ENCODE results near the gene KIF2C. TPM values are rescaled to one million over a fixed set of nuclear protein-coding genes. Genes with fewer than 3 reads are reported as not detected.

The KIF2C gene
- total and polyA plus RNA-seq, 2 donors (not counting 1 experiment from before 2014, with no cell fraction given), result 0.25 to 0.69 TPM

- ChIA-PET CTCF (interaction anchor here (1.7 to 3.9 kb wide), 5 partner anchors 8 to 496 kb away, joined by 6 to 40 read pairs (median 8); partner anchors contain the start of gene PLK3), POLR2A (interaction anchor here (0.6 to 4.3 kb wide), 6 partner anchors 7 to 496 kb away, joined by 3 to 59 read pairs (median 12); partner anchors contain the start of gene PLK3)
- DNase-seq (peak; percentile 87), ATAC-seq (ENCODE audit: low read depth) (peak; percentile 58)
- H4K20me1 ChIP-seq (ENCODE audit: control insufficient read depth, insufficient read depth, low read length, poor library complexity, severe bottlenecking), result no peaks in the 10 kb centered on the region
- Mint-ChIP-seq H3K9me3 (ENCODE audit: insufficient read depth) (no peaks in the 10 kb centered on the region), H3K4me1 (peaks cover 66% of the 10 kb centered on the region), H3K27me3 (no peaks in the 10 kb centered on the region), H3K4me3 (peak overlapping the region; percentile 66), H3K27ac (peak overlapping the region; percentile 99)
- H3K79me2 ChIP-seq (ENCODE audit: control insufficient read depth, insufficient read depth, low read length), result no peaks in the 10 kb centered on the region
- H3K4me3 ChIP-seq (ENCODE audit: control extremely low read depth in 1 of 5, extremely low read depth in 1 of 5, insufficient read depth in 1 of 5, low read depth in 2 of 5, low read length in 4 of 5), result peak overlapping the region in 1 of 5 experiments; percentile 10
- peak overlapping the region; percentile 30 for H2AFZ ChIP-seq (ENCODE audit: insufficient read depth, low read depth, low read length, poor library complexity, severe bottlenecking)
- H3K36me3 ChIP-seq (replicated peaks in 1 of 2; ENCODE audit: control extremely low read depth in 1 of 2, control insufficient read depth in 1 of 2, extremely low read depth in 1 of 2, insufficient read depth in 2 of 2, low read length in 1 of 2), result peaks cover 0 to 20% of the 10 kb centered on the region in 2 experiments
- H3K27me3 ChIP-seq (replicated peaks in 1 of 4; ENCODE audit: control extremely low read depth in 1 of 4, control insufficient read depth in 3 of 4, insufficient read depth in 4 of 4, low read length in 3 of 4), result no peaks in the 10 kb centered on the region
- H3K9me3 ChIP-seq (ENCODE audit: control extremely low read depth in 1 of 3, control insufficient read depth in 2 of 3, insufficient read depth in 1 of 3, low read length in 2 of 3), result peaks cover 0 to 3% (median 0%) of the 10 kb centered on the region in 3 donors
- no peak for TF ChIP-seq EZH2 (IDR thresholded peaks at IDR 0.05; ENCODE audit: borderline replicate concordance, insufficient read depth, low read depth, low read length, poor library complexity, severe bottlenecking)
- no peak for TF ChIP-seq CTCF (IDR thresholded peaks at IDR 0.05)
- 13% methylated on average over 15 of the region's 16 CpGs for WGBS (ENCODE audit: insufficient coverage)
- H3K9ac ChIP-seq (ENCODE audit: low read length), result peak overlapping the region; percentile 7
- H3K27ac ChIP-seq (ENCODE audit: low read length in 2 of 2), result peak overlapping the region; percentile 91 to 95
- H3K4me1 ChIP-seq (ENCODE audit: control insufficient read depth in 2 of 2, insufficient read depth in 2 of 2, low read length in 2 of 2), result peaks cover 44 to 59% of the 10 kb centered on the region in 2 donors
- intact Hi-C loops (cut with micrococcal nuclease), result no loop called here
- peak overlapping the region; percentile 68 for H3K4me2 ChIP-seq (replicated peaks; ENCODE audit: low read depth, low read length, poor library complexity, severe bottlenecking)
Measured at GRCh38 chr1:44807364-44808062, 67.9 kb downstream of the KIF2C start.

Measured in B cell (primary cell).